ACC112 (cell line): ENCODE data around the gene SSTR5.
"Not testable (repeated sequence)": the region's sequence is repeated elsewhere in the genome, so short reads cannot be mapped to it uniquely, and the experiment has no call there.

ENCODE experiments used
- H2AFZ ChIP-seq: fragments of 200-600 bp; sonication (generic); one replicate; pipeline ENCODE4 v1.6.0; 2017; ENCODE audit warnings: antibody characterized with exemption, low read length; ENCODE audit not compliant: unreplicated experiment
- H3K27ac ChIP-seq: fragments of 200-600 bp; sonication (generic); 2 replicates; pipeline ENCODE4 v1.5.1; 2014; ENCODE audit warnings: low read depth, mild to moderate bottlenecking, antibody characterized with exemption, low read length, moderate library complexity
- H3K27me3 ChIP-seq: fragments of 200-600 bp; sonication (generic); 2 replicates; pipeline ENCODE4 v1.6.1; 2014; ENCODE audit warnings: mild to moderate bottlenecking, antibody characterized with exemption, low read length, moderate library complexity, mixed read lengths; ENCODE audit not compliant: insufficient read depth
- H3K36me3 ChIP-seq: fragments of 200-600 bp; sonication (generic); 2 replicates; pipeline ENCODE4 v1.6.1; 2016; ENCODE audit warnings: mild to moderate bottlenecking, antibody characterized with exemption, low read length, moderate library complexity, mixed read lengths; ENCODE audit not compliant: insufficient read depth
- H3K4me1 ChIP-seq: fragments of 200-600 bp; sonication (generic); one replicate; pipeline ENCODE4 v1.6.1; 2016; ENCODE audit warnings: low read length, mixed read lengths; ENCODE audit not compliant: insufficient read depth, unreplicated experiment, control insufficient read depth
- H3K4me3 ChIP-seq: fragments of 200-600 bp; sonication (generic); 2 replicates; pipeline ENCODE4 v1.5.1; 2014; ENCODE audit warnings: mild to moderate bottlenecking, low read depth, low read length
- H3K79me2 ChIP-seq: fragments of 200-600 bp; sonication (generic); one replicate; pipeline ENCODE4 v1.6.0; 2016; ENCODE audit warnings: low read length; ENCODE audit not compliant: control insufficient read depth, unreplicated experiment, insufficient read depth

Gene SSTR5

DNA sequence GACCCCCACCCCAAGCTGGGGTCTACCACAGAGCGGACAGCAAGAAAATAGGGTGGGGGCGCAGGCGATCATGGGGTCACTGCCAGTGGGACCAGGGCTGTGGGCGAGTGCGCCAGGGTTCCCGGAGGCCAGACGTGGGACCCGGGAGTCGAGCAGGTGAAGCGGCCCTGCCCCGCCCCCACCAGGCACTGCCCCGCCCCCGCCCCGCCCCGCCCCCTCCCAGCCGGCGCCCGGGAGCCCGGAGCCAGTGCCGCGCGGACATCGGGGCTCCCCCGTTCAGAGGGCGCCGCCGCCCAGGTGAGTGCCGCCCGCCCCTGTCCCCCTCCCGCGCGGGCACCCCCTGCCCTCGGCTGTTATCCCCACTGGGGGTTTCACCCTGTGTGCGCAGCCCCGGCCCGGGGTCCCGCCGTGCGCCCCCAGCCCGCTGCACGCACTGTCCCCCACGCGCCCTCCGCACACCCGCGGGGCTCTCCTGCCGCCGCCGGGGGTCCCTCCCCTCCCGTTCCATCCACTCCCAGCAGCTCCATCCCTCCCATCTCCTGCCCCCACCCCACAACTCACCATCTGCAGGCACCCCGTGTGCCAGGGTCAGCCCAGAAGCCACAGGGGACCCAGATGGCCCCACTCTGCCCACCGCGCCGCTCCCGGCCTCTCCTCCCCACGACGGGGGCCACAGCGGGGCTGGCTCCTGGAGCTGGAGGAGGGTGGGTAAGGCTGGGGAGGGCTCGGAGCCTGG lies at the start of gene SSTR5:
Gene SSTR5, plus strand, starts transcription at position 222 of the 736 bp plus-strand sequence. CDS start 6,122 bp downstream, outside the sequence.
- H3K4me1 ChIP-seq: no peaks in the 10 kb centered on the region
- no peak within 1 kb of the TSS for H3K27ac ChIP-seq
- H3K4me3 ChIP-seq: no peak within 1 kb of the TSS
- H3K36me3 ChIP-seq: no peaks in the 10 kb centered on the region
- H2AFZ ChIP-seq: no peak within 1 kb of the TSS
- peaks cover 84% of the 10 kb centered on the region for H3K27me3 ChIP-seq
- H3K79me2 ChIP-seq: no peaks in the 10 kb centered on the region

DNA sequence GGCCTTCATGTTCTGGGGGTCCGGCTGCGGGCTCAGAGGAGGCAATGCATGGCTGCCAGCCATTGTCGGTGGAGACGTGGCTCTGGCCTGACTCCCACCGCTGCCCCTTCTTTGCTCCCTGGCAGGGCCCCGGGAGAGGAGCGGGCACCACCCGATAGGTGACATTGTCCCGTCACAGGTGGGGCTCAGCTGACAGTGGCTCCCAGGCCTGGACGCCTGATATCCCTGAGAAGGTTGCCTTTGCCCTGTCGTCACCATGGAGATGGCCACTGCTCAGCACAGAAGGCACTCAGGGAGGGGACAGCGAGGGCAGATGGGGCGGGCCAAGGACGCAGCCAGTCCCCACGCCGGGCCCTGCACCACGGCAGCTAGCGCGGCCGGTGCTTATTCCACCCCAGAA lies 48.4 kb upstream of the SSTR5 start:
- Histone ChIP-seq H3K27me3 (peaks cover 27% of the 10 kb centered on the region), H2AFZ (no peak overlapping the region), H3K27ac (no peak overlapping the region), H3K4me1 (no peaks in the 10 kb centered on the region), H3K36me3 (no peaks in the 10 kb centered on the region), H3K4me3 (no peak overlapping the region), H3K79me2 (no peaks in the 10 kb centered on the region)

DNA sequence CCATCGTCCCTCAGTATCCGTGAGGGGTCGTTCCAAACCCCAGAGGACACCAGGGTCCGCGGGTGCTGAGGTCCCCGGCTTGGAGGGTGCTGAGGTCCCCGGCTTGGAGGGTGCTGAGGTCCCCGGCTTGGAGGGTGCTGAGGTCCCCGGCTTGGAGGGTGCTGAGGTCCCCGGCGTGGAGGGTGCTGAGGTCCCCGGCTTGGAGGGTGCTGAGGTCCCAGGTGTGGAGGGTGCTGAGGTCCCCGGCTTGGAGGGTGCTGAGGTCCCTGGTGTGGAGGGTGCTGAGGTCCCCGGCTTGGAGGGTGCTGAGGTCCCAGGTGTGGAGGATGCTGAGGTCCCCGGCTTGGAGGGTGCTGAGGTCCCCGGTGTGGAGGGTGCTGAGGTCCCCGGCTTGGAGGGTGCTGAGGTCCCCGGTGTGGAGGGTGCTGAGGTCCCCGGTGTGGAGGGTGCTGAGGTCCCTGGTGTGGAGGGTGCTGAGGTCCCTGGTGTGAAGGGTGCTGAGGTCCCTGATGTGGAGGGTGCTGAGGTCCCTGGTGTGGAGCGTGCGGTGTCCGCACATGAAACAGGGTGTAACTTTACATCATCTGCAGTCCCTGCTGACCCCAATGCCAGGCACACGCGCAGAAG lies 47.3 kb upstream of the SSTR5 start:
- H3K4me3 ChIP-seq, H3K36me3 ChIP-seq, H3K4me1 ChIP-seq, H3K27ac ChIP-seq, H2AFZ ChIP-seq, H3K79me2 ChIP-seq: not testable (repeated sequence)
- H3K27me3 ChIP-seq: peaks cover 37% of the 10 kb centered on the region

DNA sequence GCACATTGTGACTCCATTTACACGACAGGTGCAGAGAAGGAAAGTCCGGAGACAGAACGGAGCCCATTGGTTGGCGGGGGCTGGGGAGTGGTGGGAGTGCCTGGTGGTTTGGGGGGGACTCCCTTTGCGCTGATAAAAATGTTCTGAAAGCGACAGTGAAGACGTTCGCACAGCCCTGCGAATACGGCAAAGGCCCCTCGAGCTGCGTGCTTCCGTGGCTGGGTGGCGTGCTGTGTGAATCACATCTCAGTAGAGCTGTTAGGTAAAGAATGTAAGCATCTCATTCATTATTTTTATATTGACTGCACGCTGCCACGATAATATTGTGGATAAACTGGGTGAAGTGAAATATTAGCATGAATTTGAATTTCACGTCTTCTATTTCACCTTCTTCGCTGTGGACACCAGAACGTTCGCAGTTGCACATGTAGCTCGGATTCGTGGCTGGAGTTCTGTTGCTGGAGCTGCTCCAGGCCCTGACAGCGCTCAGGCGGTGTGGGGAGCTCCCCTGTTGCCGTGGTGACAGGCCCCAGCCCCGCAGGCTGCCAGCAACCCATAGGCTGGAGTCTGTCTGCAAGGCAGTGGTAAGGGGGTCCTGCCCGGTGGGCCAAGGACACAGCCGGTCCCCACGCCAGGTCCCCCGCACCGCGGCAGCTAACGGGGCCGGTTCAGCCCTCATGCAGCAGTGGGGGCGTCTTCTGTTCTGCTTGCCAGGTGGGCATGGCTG lies 46.3 kb upstream of the SSTR5 start:
- H3K27me3 ChIP-seq: peaks cover 43% of the 10 kb centered on the region

DNA sequence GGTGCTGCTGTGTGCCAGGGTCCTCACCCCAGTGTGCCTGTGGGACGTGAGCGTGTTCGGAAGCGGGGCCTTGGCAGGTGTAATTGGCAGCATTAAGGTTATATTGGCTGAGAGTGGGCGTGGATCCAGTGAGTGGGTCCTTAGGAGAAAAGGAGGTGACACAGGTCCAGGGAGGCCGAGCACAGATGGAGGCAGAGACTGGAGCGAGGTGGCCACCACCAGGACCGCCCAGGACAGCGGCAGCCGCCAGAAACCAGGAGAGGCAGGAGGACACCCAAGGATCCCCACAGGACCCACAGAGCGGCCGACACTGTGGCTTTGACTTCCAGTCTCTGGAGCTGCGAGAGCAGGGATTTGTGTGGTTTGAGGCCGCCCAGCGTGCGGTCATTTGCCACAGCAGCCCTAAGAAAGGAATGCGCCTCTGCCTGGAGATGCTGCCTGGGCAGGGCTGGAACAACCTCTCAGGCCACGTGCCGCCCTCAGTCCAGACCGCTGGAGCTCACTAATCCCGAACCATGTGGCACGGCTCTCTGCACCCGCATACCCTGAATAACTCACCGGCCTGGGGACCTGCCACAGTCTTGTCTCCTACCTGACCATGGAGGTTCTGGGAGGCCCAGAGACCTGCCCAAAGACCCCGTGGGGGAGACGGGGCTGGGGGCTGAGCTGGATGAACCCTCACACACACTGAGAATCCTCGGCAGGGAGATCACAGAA lies 45.6 kb upstream of the SSTR5 start:
- Histone ChIP-seq H2AFZ (no peak overlapping the region), H3K27me3 (peaks cover 43% of the 10 kb centered on the region), H3K36me3 (no peaks in the 10 kb centered on the region), H3K4me3 (no peak overlapping the region), H3K79me2 (no peaks in the 10 kb centered on the region), H3K27ac (no peak overlapping the region), H3K4me1 (no peaks in the 10 kb centered on the region)

More for the DNA sequence above, 46.3 kb upstream of the SSTR5 start:
- H3K36me3 ChIP-seq: no peaks in the 10 kb centered on the region
- no peak overlapping the region for H2AFZ ChIP-seq
- no peak overlapping the region for H3K27ac ChIP-seq
- no peaks in the 10 kb centered on the region for H3K79me2 ChIP-seq
- no peak overlapping the region for H3K4me3 ChIP-seq
- no peaks in the 10 kb centered on the region for H3K4me1 ChIP-seq

DNA sequence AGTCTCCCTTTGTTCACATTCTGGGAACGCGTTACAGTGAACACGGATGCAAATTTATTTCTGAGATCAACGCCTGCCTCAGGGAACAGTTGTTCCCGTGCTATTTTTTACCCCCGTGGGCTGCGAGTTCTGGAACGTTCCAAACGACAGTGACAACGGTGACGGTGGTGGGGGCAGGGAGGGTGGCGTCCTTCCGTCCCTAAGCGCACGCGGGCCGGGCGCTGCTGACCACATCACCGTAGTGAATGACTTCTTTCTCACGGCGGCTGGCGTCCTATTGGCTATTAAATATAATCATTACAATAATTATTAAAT lies 45.1 kb upstream of the SSTR5 start:
- H3K79me2 ChIP-seq: no peaks in the 10 kb centered on the region
- H3K27me3 ChIP-seq: peaks cover 40% of the 10 kb centered on the region
- no peak overlapping the region for H3K4me3 ChIP-seq
- no peak overlapping the region for H2AFZ ChIP-seq
- no peaks in the 10 kb centered on the region for H3K36me3 ChIP-seq
- no peak overlapping the region for H3K27ac ChIP-seq
- H3K4me1 ChIP-seq: no peaks in the 10 kb centered on the region

DNA sequence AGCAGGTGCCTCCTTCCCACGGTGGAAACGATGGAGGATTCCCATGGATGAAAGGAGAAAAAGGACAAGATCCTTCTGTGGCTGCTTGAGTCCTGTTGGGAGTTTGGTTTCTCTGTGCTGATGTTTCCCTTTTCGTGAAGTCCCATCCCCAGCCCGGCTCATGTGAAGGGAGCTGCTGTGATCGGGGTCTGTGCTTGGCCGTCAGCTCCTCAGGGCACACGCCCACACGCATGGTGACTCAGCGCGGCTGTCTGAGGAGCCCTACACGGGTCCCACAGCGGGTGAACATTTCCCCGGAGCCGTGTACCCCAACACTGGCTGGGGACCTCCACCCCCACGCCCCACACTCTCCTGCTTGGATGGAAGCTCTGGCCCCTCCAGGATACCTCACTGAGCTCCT lies 44.5 kb upstream of the SSTR5 start:
- H2AFZ ChIP-seq: no peak overlapping the region
- no peaks in the 10 kb centered on the region for H3K36me3 ChIP-seq
- H3K27me3 ChIP-seq: peaks cover 39% of the 10 kb centered on the region
- H3K4me3 ChIP-seq: no peak overlapping the region
- no peaks in the 10 kb centered on the region for H3K4me1 ChIP-seq
- no peak overlapping the region for H3K27ac ChIP-seq
- no peaks in the 10 kb centered on the region for H3K79me2 ChIP-seq

DNA sequence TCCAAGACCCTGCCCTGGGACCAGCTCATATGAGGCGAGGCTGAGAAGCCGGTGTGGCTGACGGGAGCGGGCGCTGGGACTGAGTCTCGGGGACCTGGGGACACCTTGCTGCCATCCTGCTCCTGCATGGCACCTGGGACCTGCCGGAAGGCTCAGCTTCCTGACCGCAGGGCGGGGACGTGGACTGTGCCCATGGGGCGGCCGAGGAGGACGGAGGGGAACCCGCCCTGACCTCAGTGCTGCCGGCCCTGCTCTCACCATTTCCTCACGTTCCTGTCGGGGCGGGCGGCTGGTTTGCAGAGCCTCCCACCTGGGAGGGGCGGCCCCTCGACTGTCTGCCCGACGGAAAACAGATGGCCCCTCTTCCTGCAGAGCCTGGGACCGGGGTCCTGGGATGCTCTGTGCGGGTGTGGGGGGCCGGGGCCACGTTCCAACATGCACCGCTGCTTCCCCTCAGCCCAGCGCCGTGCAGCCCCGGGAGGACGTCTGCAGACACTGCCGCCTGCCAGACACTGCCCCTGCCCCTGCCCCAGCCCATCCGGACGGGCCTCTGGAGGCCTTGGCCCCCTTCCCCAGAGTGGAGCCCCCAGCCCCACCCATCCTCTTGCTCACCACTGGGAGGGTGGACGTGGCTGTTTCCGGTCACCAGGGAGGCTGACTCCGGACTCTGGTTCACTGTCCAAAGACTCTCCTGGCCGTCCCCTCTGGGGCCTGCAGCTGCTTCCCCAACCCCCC lies 43.9 kb upstream of the SSTR5 start:
- Histone ChIP-seq H2AFZ (no peak overlapping the region), H3K27me3 (peaks cover 39% of the 10 kb centered on the region), H3K36me3 (no peaks in the 10 kb centered on the region), H3K4me1 (no peaks in the 10 kb centered on the region), H3K4me3 (no peak overlapping the region), H3K79me2 (no peaks in the 10 kb centered on the region), H3K27ac (no peak overlapping the region)

DNA sequence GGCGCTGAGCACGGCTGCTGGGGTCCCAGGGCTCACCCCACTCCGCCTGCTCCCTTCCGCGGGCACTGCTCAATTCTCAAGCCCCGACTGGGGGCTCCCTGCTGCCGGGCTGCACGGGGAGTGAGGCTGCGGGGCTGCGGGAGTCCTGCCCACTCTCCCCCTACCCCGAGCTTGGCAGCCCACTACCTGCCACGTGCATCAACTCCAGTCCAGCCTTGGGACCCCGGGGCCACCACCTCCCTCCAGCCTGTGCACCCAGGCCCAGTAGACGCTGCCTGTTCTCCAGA lies 43.3 kb upstream of the SSTR5 start:
- H3K36me3 ChIP-seq: no peaks in the 10 kb centered on the region
- H3K4me1 ChIP-seq: no peaks in the 10 kb centered on the region
- peaks cover 39% of the 10 kb centered on the region for H3K27me3 ChIP-seq
- H2AFZ ChIP-seq: no peak overlapping the region
- H3K27ac ChIP-seq: no peak overlapping the region
- H3K4me3 ChIP-seq: no peak overlapping the region
- no peaks in the 10 kb centered on the region for H3K79me2 ChIP-seq

DNA sequence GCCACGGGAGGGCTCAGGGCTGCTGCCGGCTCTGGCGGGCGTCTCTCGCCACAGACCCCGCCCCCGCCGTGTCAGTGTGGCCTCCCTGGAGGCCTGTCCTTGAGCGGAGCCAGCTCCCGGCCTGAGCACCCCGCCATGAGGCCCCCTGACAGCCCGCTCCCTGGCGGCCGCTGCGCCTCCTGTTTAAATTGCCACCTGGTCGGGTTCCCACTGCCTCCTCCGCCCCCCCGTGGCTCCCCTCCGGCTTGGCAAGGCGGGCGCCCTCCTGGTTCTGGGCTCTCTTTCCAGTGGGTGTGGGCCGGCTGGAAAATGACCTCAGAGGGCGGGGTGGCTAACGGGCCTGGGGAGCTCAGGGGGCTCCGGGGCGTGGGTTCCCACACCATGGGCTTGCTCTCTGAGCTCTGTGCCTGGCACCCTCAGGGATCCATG lies 42.1 kb upstream of the SSTR5 start:
- Histone ChIP-seq H3K27me3 (peaks cover 39% of the 10 kb centered on the region), H3K79me2 (no peaks in the 10 kb centered on the region), H3K27ac (no peak overlapping the region), H3K36me3 (no peaks in the 10 kb centered on the region), H3K4me1 (no peaks in the 10 kb centered on the region), H2AFZ (no peak overlapping the region), H3K4me3 (no peak overlapping the region)
